B cell (primary cell): ENCODE results near the gene LSM14A. TPM values are rescaled to one million over a fixed set of nuclear protein-coding genes. Genes with fewer than 3 reads are reported as not detected.

Experiments
- ATAC-seq: fragments of 200-7000 bp; cut with Tn5 transposase; one replicate; pipeline ENCODE4 v1.10.0; 2021; ENCODE audit warnings: low read depth, mild to moderate bottlenecking, moderate number of reproducible peaks, moderate library complexity
- CTCF ChIA-PET: fragments of 350-600 bp; sonication (Branson Sonifier 250); formaldehyde crosslinking; loops from one replicate; lab custom pipeline; 2021; ENCODE audit warnings: antibody characterized with exemption, inconsistent platforms; lab: Charles Lee
- POLR2A ChIA-PET: fragments of 350-600 bp; sonication (Branson Sonifier 250); formaldehyde crosslinking; loops from one replicate; lab custom pipeline; 2021; ENCODE audit warnings: antibody characterized with exemption; lab: Charles Lee
- DNase-seq: peaks from one replicate; pipeline ENCODE4 v3.0.0; 2013
- H2AFZ ChIP-seq: 2 replicates; pipeline ENCODE4 v1.6.1; 2012; ENCODE audit warnings: mild to moderate bottlenecking, low read depth, low read length; ENCODE audit not compliant: insufficient read depth, poor library complexity, severe bottlenecking
- H3K27ac ChIP-seq, 2 donors: 1 replicate in 1 of 2; 2 replicates in 1 of 2; pipeline ENCODE4 v1.5.1; 2012 to 2013; ENCODE audit warnings: low read length in 2 of 2, mild to moderate bottlenecking in 2 of 2, moderate library complexity in 1 of 2
- H3K27me3 ChIP-seq, 4 experiments: fragments of 200-600 bp in 1 of 4; sonication (generic) in 1 of 4; replicated peaks in 1 of 4; 1 replicate in 2 of 4; 2 replicates in 2 of 4; pipeline versions ENCODE4 v1.6.1 to v1.7.0; 2013 to 2016; ENCODE audit warnings: low read length in 3 of 4, mild to moderate bottlenecking in 2 of 4, mixed read lengths in 1 of 4, moderate library complexity in 1 of 4; ENCODE audit not compliant: insufficient read depth in 4 of 4, control insufficient read depth in 3 of 4; ENCODE audit errors: control extremely low read depth in 1 of 4
- H3K36me3 ChIP-seq, 2 experiments: replicated peaks in 1 of 2; 1 replicate in 1 of 2; 2 replicates in 1 of 2; pipeline versions ENCODE4 v1.6.1 to v1.7.1; 2013; ENCODE audit warnings: low read length in 1 of 2; ENCODE audit not compliant: insufficient read depth in 2 of 2, control insufficient read depth in 1 of 2; ENCODE audit errors: control extremely low read depth in 1 of 2, extremely low read depth in 1 of 2
- H3K4me1 ChIP-seq, 2 donors: fragments of 200-600 bp in 1 of 2; sonication (generic) in 1 of 2; 1 replicate in 1 of 2; 2 replicates in 1 of 2; pipeline versions ENCODE4 v1.5.1 to v1.6.1; 2013 to 2017; ENCODE audit warnings: low read length in 2 of 2; ENCODE audit not compliant: control insufficient read depth in 2 of 2, insufficient read depth in 2 of 2
- H3K4me2 ChIP-seq: replicated peaks from 2 replicates; pipeline ENCODE3; 2012; ENCODE audit warnings: mild to moderate bottlenecking, low read depth, low read length; ENCODE audit not compliant: poor library complexity, severe bottlenecking
- H3K4me3 ChIP-seq, 5 experiments: fragments of 200-600 bp in 1 of 5; sonication (generic) in 1 of 5; 1 replicate in 3 of 5; 2 replicates in 2 of 5; pipeline versions ENCODE4 v1.5.1 to v1.7.0; 2011 to 2016; ENCODE audit warnings: low read length in 4 of 5, mild to moderate bottlenecking in 4 of 5, low read depth in 2 of 5, control low read depth in 1 of 5, moderate library complexity in 1 of 5; ENCODE audit not compliant: insufficient read depth in 1 of 5; ENCODE audit errors: control extremely low read depth in 1 of 5, extremely low read depth in 1 of 5
- H3K79me2 ChIP-seq: fragments of 200-600 bp; sonication (generic); one replicate; pipeline ENCODE4 v1.6.0; 2016; ENCODE audit warnings: low read length; ENCODE audit not compliant: control insufficient read depth, insufficient read depth
- H3K9ac ChIP-seq: fragments of 200-600 bp; sonication (generic); 2 replicates; pipeline ENCODE4 v1.6.1; 2017; ENCODE audit warnings: mild to moderate bottlenecking, low read length, moderate library complexity
- H3K9me3 ChIP-seq, 3 donors: one replicate each; pipeline versions ENCODE4 v1.6.1 to v1.7.1; 2013; ENCODE audit warnings: low read length in 2 of 3; ENCODE audit not compliant: control insufficient read depth in 2 of 3, insufficient read depth in 1 of 3; ENCODE audit errors: control extremely low read depth in 1 of 3
- H4K20me1 ChIP-seq: 2 replicates; pipeline ENCODE4 v1.6.0; 2012; ENCODE audit warnings: mild to moderate bottlenecking, low read length; ENCODE audit not compliant: insufficient read depth, control insufficient read depth, poor library complexity, severe bottlenecking
- H3K27ac Mint-ChIP-seq: one replicate; pipeline ENCODE4 v1.8.0; 2021; ENCODE audit warnings: mixed read lengths
- H3K27me3 Mint-ChIP-seq: one replicate; pipeline ENCODE4 v1.8.0; 2021; ENCODE audit warnings: mixed read lengths
- H3K4me1 Mint-ChIP-seq: one replicate; pipeline ENCODE4 v1.8.0; 2021; ENCODE audit warnings: mixed read lengths
- H3K4me3 Mint-ChIP-seq: one replicate; pipeline ENCODE4 v1.8.0; 2021; ENCODE audit warnings: mixed read lengths
- H3K9me3 Mint-ChIP-seq: one replicate; pipeline ENCODE4 v1.8.0; 2022; ENCODE audit warnings: mixed read lengths; ENCODE audit not compliant: insufficient read depth
- EZH2 ChIP-seq: IDR thresholded peaks from 2 replicates; pipeline ENCODE4 v1.6.1; 2012; ENCODE audit warnings: borderline replicate concordance, low read depth, mild to moderate bottlenecking, moderate library complexity, low read length; ENCODE audit not compliant: insufficient read depth, poor library complexity, severe bottlenecking
- WGBS: methylation state at CpG from one replicate; pipeline ENCODE4 v1.1.5; 2013; ENCODE audit warnings: missing lambda C conversion rate; ENCODE audit not compliant: insufficient coverage; 5-methylcytosine and 5-hydroxymethylcytosine counted together
- intact Hi-C: fragments of 100-400 bp; cut with micrococcal nuclease; formaldehyde crosslinking; loops from one replicate; pipeline ENCODE4 v1.10.0; 2022
- polyA plus RNA-seq: library from polyadenylated mRNA; depleted of rRNA; stranded (reverse); fragments of >200 nt; gene quantifications from 2 replicates; pipeline ENCODE4 v1.2.3, GENCODE V29; 2012
- total RNA-seq, 2 donors: library from RNA; stranded (reverse); fragments of 120-200 nt in 1 of 2; gene quantifications; 1 replicate in 1 of 2; 2 replicates in 1 of 2; pipeline versions ENCODE4 v1.2.3 to v1.2.4, GENCODE V29; 2013 to 2022
- TF ChIP-seq, protein P1 (sequence below): fragments of 200-600 bp; IDR thresholded peaks from one replicate; pipeline ENCODE4 v1.8.0; 2022; ENCODE audit warnings: antibody characterized with exemption, mild to moderate bottlenecking

LSM14A gene
- total and polyA plus RNA-seq, 2 donors (not counting 1 experiment from before 2014, with no cell fraction given): 90.7 to 163 TPM

DNA sequence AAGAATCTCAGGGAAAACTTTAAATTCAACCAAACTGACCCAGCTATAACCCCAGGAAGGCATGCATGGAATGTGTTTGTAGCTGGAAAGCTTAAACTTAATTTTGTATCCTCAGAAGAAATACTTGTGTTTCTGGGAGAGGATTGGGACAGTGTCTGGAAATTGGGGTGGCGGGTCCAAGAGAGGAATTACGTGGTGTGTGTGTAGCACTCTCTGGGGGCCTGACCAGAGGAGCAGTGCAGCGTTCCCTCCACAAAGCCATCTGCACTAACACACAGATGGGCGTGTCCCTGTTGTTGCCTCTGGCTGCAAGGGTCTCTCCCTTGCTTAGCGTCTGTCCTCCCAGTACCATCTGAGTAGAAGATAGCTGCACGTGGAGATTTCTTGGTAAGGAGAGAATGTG is 88.5 kb downstream of the LSM14A start:
- Histone ChIP-seq H3K27ac (no peak overlapping the region), H3K27me3 (no peaks in the 10 kb centered on the region), H3K4me3 (no peak overlapping the region), H3K9me3 (no peaks in the 10 kb centered on the region), H3K4me1 (peaks cover 7 to 14% of the 10 kb centered on the region in 2 donors), H3K36me3 (peaks cover 2 to 3% of the 10 kb centered on the region in 2 experiments), H3K9ac (no peak overlapping the region), H3K79me2 (peaks cover 93% of the 10 kb centered on the region), H3K4me2 (no peak overlapping the region), H2AFZ (no peak overlapping the region), H4K20me1 (peaks cover 18% of the 10 kb centered on the region)
- intact Hi-C loops: no loop called here
- Mint-ChIP-seq H3K9me3 (peaks cover 3% of the 10 kb centered on the region), H3K27me3 (no peaks in the 10 kb centered on the region), H3K4me3 (no peak overlapping the region), H3K4me1 (peaks cover 47% of the 10 kb centered on the region), H3K27ac (peak overlapping the region; percentile 10)
- CTCF ChIA-PET: interaction anchor here (0.9 kb wide), 1 partner anchor 75 kb away, joined by 4 read pairs; no protein-coding TSS in a partner anchor
- DNase-seq: no peak
- ATAC-seq: no peak
- 81% methylated on average over 3 of the region's 6 CpGs for WGBS
- POLR2A ChIA-PET: interaction anchor here (1.3 kb wide), 1 partner anchor 8 kb away, joined by 3 read pairs; no protein-coding TSS in a partner anchor
- TF ChIP-seq EZH2: no peak
- TF ChIP-seq, protein P1, sequence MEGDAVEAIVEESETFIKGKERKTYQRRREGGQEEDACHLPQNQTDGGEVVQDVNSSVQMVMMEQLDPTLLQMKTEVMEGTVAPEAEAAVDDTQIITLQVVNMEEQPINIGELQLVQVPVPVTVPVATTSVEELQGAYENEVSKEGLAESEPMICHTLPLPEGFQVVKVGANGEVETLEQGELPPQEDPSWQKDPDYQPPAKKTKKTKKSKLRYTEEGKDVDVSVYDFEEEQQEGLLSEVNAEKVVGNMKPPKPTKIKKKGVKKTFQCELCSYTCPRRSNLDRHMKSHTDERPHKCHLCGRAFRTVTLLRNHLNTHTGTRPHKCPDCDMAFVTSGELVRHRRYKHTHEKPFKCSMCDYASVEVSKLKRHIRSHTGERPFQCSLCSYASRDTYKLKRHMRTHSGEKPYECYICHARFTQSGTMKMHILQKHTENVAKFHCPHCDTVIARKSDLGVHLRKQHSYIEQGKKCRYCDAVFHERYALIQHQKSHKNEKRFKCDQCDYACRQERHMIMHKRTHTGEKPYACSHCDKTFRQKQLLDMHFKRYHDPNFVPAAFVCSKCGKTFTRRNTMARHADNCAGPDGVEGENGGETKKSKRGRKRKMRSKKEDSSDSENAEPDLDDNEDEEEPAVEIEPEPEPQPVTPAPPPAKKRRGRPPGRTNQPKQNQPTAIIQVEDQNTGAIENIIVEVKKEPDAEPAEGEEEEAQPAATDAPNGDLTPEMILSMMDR: no peak

- peaks cover 93% of the 10 kb centered on the region for H3K79me2 ChIP-seq
- no peak for ATAC-seq
- no peak overlapping the region for H3K4me3 Mint-ChIP-seq
Measured at GRCh38 chr19:34261334-34262109, 89.2 kb downstream of the LSM14A start.

More at GRCh38 chr19:34261334-34262109, 89.2 kb downstream of the LSM14A start:
- no peak overlapping the region for H3K4me2 ChIP-seq
- peaks cover 16% of the 10 kb centered on the region for H4K20me1 ChIP-seq
- H3K36me3 ChIP-seq: peaks cover 2 to 3% of the 10 kb centered on the region in 2 experiments
- H3K27ac Mint-ChIP-seq: peak overlapping the region; percentile 22
- H3K9me3 Mint-ChIP-seq: peaks cover 3% of the 10 kb centered on the region
- H3K4me1 ChIP-seq: peaks cover 5 to 12% of the 10 kb centered on the region in 2 donors
- H3K9ac ChIP-seq: no peak overlapping the region
- H3K9me3 ChIP-seq: no peaks in the 10 kb centered on the region
- H3K4me3 ChIP-seq: no peak overlapping the region
- intact Hi-C loops: no loop called here
- H3K27ac ChIP-seq: no peak overlapping the region
- POLR2A ChIA-PET: interaction anchor here (0.6 to 1.3 kb wide), 2 partner anchors 8 to 28 kb away, joined by 3 read pairs; no protein-coding TSS in a partner anchor
- H3K4me1 Mint-ChIP-seq: peaks cover 52% of the 10 kb centered on the region
- DNase-seq: no peak
- no peaks in the 10 kb centered on the region for H3K27me3 Mint-ChIP-seq
- no peak overlapping the region for H2AFZ ChIP-seq
- WGBS: 98% methylated on average over 5 of the region's 6 CpGs
- CTCF ChIA-PET: interaction anchor here (0.6 to 1.7 kb wide), 5 partner anchors 9 to 85 kb away, joined by 3 to 4 read pairs (median 3); no protein-coding TSS in a partner anchor
- no peaks in the 10 kb centered on the region for H3K27me3 ChIP-seq
- TF ChIP-seq, protein P1: no peak
- TF ChIP-seq EZH2: no peak
